Measurements from ENCODE around the gene LIPK. TPM values are rescaled to one million over a fixed set of nuclear protein-coding genes. Genes with fewer than 3 reads are reported as not detected.

Gene LIPK
- total RNA-seq, 1 donor from 2014 or later = not detected

- Mint-ChIP-seq H3K27me3 (ENCODE audit: low read depth) (peaks cover 4% of the 10 kb centered on the region), H3K4me3 (no peak overlapping the region), H3K4me1 (peaks cover 12% of the 10 kb centered on the region), H3K27ac (no peak overlapping the region), H3K36me3 (no peaks in the 10 kb centered on the region), H3K9me3 (no peaks in the 10 kb centered on the region)
- TF ChIP-seq CTCF (IDR thresholded peaks at IDR 0.05; ENCODE audit: unreplicated experiment) = no peak
- no peak for DNase-seq (ENCODE audit: low spot score in 2 of 2, unreplicated experiment in 2 of 2)
These were observed 80.2 kb downstream of the LIPK start for GRCh38 chr10:88786032-88786770.

GRCh38 chr10:88787463-88787862 lies 81.4 kb downstream of the LIPK start:
- DNase-seq (ENCODE audit: low spot score in 2 of 2, unreplicated experiment in 2 of 2) = no peak
- Mint-ChIP-seq H3K9me3 (no peaks in the 10 kb centered on the region), H3K27ac (no peak overlapping the region), H3K4me3 (no peak overlapping the region), H3K27me3 (ENCODE audit: low read depth) (peaks cover 2% of the 10 kb centered on the region), H3K4me1 (peaks cover 12% of the 10 kb centered on the region), H3K36me3 (no peaks in the 10 kb centered on the region)
- TF ChIP-seq CTCF (IDR thresholded peaks at IDR 0.05; ENCODE audit: unreplicated experiment) = no peak

- peaks cover 13% of the 10 kb centered on the region for H3K4me1 Mint-ChIP-seq
- no peak overlapping the region for H3K4me3 Mint-ChIP-seq
- no peaks in the 10 kb centered on the region for H3K9me3 Mint-ChIP-seq
- no peak for DNase-seq (ENCODE audit: low spot score in 2 of 2, unreplicated experiment in 2 of 2)
- no peak overlapping the region for H3K27ac Mint-ChIP-seq
- TF ChIP-seq CTCF (IDR thresholded peaks at IDR 0.05; ENCODE audit: unreplicated experiment) = no peak
- no peaks in the 10 kb centered on the region for H3K36me3 Mint-ChIP-seq
- no peaks in the 10 kb centered on the region for H3K27me3 Mint-ChIP-seq (ENCODE audit: low read depth)
These were observed 82.9 kb downstream of the LIPK start for GRCh38 chr10:88788924-88789323.

- H3K9me3 Mint-ChIP-seq = no peaks in the 10 kb centered on the region
- H3K27ac Mint-ChIP-seq = no peak overlapping the region
- H3K4me1 Mint-ChIP-seq = peaks cover 15% of the 10 kb centered on the region
- no peak for DNase-seq (ENCODE audit: low spot score in 2 of 2, unreplicated experiment in 2 of 2)
- peak; percentile 41 for TF ChIP-seq CTCF (IDR thresholded peaks at IDR 0.05; ENCODE audit: unreplicated experiment)
- no peak overlapping the region for H3K4me3 Mint-ChIP-seq
- no peaks in the 10 kb centered on the region for H3K27me3 Mint-ChIP-seq (ENCODE audit: low read depth)
- H3K36me3 Mint-ChIP-seq = no peaks in the 10 kb centered on the region
These were observed 85.9 kb downstream of the LIPK start for GRCh38 chr10:88791924-88792323.

GRCh38 chr10:88792661-88793060 lies 86.6 kb downstream of the LIPK start:
- no peak for TF ChIP-seq CTCF (IDR thresholded peaks at IDR 0.05; ENCODE audit: unreplicated experiment)
- DNase-seq (ENCODE audit: low spot score in 2 of 2, unreplicated experiment in 2 of 2) = no peak
- H3K27ac Mint-ChIP-seq = no peak overlapping the region

More at GRCh38 chr10:88792661-88793060, 86.6 kb downstream of the LIPK start:
- no peak overlapping the region for H3K4me3 Mint-ChIP-seq
- H3K36me3 Mint-ChIP-seq = no peaks in the 10 kb centered on the region
- no peaks in the 10 kb centered on the region for H3K9me3 Mint-ChIP-seq
- H3K27me3 Mint-ChIP-seq (ENCODE audit: low read depth) = no peaks in the 10 kb centered on the region
- peaks cover 15% of the 10 kb centered on the region for H3K4me1 Mint-ChIP-seq
